Measurements from ENCODE around the gene LGALS7. TPM values are rescaled to one million over a fixed set of nuclear protein-coding genes. Genes with fewer than 3 reads are reported as not detected.
"Not testable (repeated sequence)": the region's sequence is repeated elsewhere in the genome, so short reads cannot be mapped to it uniquely, and the experiment has no call there.

Gene LGALS7
- total and polyA plus RNA-seq, 12 donors = not detected

GRCh38 chr19:38784224-38784623 lies 10.9 kb upstream of the LGALS7 start:
- peak in 6 of 7 donors; percentile 69 to 89 (median 78) for DNase-seq
- 35 to 48% (median 40%) methylated on average over 3 of the region's 3 CpGs for WGBS, 4 donors
- no peaks in the 10 kb centered on the region for H3K27me3 ChIP-seq
- H3K36me3 ChIP-seq (replicated peaks in 1 of 2) = no peaks in the 10 kb centered on the region
- intact Hi-C loops (cut with DNase I) = no loop called here
- no peaks in the 10 kb centered on the region for H3K9me3 ChIP-seq (replicated peaks in 1 of 3)
- TF ChIP-seq CTCF (IDR thresholded peaks at IDR 0.05) (no peak), POLR2A (IDR thresholded peaks at IDR 0.05) (no peak)
- H3K4me1 ChIP-seq (replicated peaks in 1 of 2) = no peaks in the 10 kb centered on the region
- H3K27ac ChIP-seq = peak overlapping the region in 3 of 5 donors; percentile 9 to 67 (median 64)
- H3K4me3 ChIP-seq = no peak overlapping the region

- DNase-seq; H3K27me3 ChIP-seq; H3K9me3 ChIP-seq (replicated peaks in 1 of 3); intact Hi-C loops (cut with DNase I); H3K4me1 ChIP-seq (replicated peaks in 1 of 2); H3K4me3 ChIP-seq; H3K36me3 ChIP-seq (replicated peaks in 1 of 2); H3K27ac ChIP-seq: not testable (repeated sequence)
- WGBS, 4 donors = 93 to 95% (median 95%) methylated on average over 12 to 13 of the region's 13 CpGs
Observed at GRCh38 chr19:38782212-38782611, 8.9 kb upstream of the LGALS7 start.

GRCh38 chr19:38781058-38781457 lies 7.7 kb upstream of the LGALS7 start:
- intact Hi-C loops (cut with DNase I) = no loop called here
- peaks cover 0 to 4% of the 10 kb centered on the region in 2 donors for H3K4me1 ChIP-seq (replicated peaks in 1 of 2)
- WGBS, 4 donors = 63 to 71% (median 68%) methylated on average over 7 of the region's 7 CpGs

GRCh38 chr19:38780443-38780842 lies 7.1 kb upstream of the LGALS7 start:
- Histone ChIP-seq H3K27me3 (no peaks in the 10 kb centered on the region), H3K36me3 (replicated peaks in 1 of 2) (no peaks in the 10 kb centered on the region), H3K4me1 (replicated peaks in 1 of 2) (peaks cover 0 to 4% of the 10 kb centered on the region in 2 donors), H3K9me3 (replicated peaks in 1 of 3) (no peaks in the 10 kb centered on the region), H3K27ac (no peak overlapping the region), H3K4me3 (no peak overlapping the region)
- intact Hi-C loops (cut with DNase I) = no loop called here
- no peak for DNase-seq
- WGBS, 4 donors = 78 to 86% (median 81%) methylated on average over 7 of the region's 7 CpGs
- TF ChIP-seq CTCF (IDR thresholded peaks at IDR 0.05) (no peak), POLR2A (IDR thresholded peaks at IDR 0.05) (no peak)

More at GRCh38 chr19:38781058-38781457, 7.7 kb upstream of the LGALS7 start:
- Histone ChIP-seq H3K4me3 (no peak overlapping the region), H3K9me3 (replicated peaks in 1 of 3) (no peaks in the 10 kb centered on the region), H3K36me3 (replicated peaks in 1 of 2) (no peaks in the 10 kb centered on the region), H3K27me3 (no peaks in the 10 kb centered on the region), H3K27ac (no peak overlapping the region)
- peak in 2 of 7 donors; percentile 24 to 30 for DNase-seq
- TF ChIP-seq POLR2A (IDR thresholded peaks at IDR 0.05) (no peak), CTCF (IDR thresholded peaks at IDR 0.05) (no peak)

- WGBS, 4 donors = 25 to 39% (median 32%) methylated on average over 7 of the region's 7 CpGs
Observed at GRCh38 chr19:38778733-38779132, 5.4 kb upstream of the LGALS7 start.

More at GRCh38 chr19:38778733-38779132, 5.4 kb upstream of the LGALS7 start:
- intact Hi-C loops (cut with DNase I) = no loop called here
- no peak overlapping the region for H3K27ac ChIP-seq
- no peaks in the 10 kb centered on the region for H3K27me3 ChIP-seq
- H3K36me3 ChIP-seq (replicated peaks in 1 of 2) = no peaks in the 10 kb centered on the region
- peak in 1 of 7 donors; percentile 21 for DNase-seq
- no peak overlapping the region for H3K4me3 ChIP-seq
- H3K9me3 ChIP-seq (replicated peaks in 1 of 3) = no peaks in the 10 kb centered on the region
- TF ChIP-seq POLR2A (IDR thresholded peaks at IDR 0.05) (no peak), CTCF (IDR thresholded peaks at IDR 0.05) (no peak)
- peaks cover 0 to 4% of the 10 kb centered on the region in 2 donors for H3K4me1 ChIP-seq (replicated peaks in 1 of 2)

Data from adrenal gland (tissue), 12 donors.